Activated naive CD8-positive, alpha-beta T cell treated with anti-CD3 and anti-CD28 coated beads, Interleukin-2, amount 10 ng/mL, durations not matched to agents 7 days and 5 days (primary cell): ENCODE results near the gene SSC5D. TPM values are rescaled to one million over a fixed set of nuclear protein-coding genes. Genes with fewer than 3 reads are reported as not detected.
"Not testable (repeated sequence)": the region's sequence is repeated elsewhere in the genome, so short reads cannot be mapped to it uniquely, and the experiment has no call there.

Experiments
- ATAC-seq: fragments of 150-1000 bp; cut with Tn5 transposase; one replicate; pipeline ENCODE4 v1.10.0; 2021; ENCODE audit warnings: low read depth, moderate library complexity
- POLR2A ChIA-PET: fragments of 350-600 bp; sonication (Branson Sonifier 250); formaldehyde crosslinking; loops from one replicate; lab custom pipeline; 2021; ENCODE audit warnings: antibody characterized with exemption; lab: Charles Lee
- DNase-seq: peaks from one replicate; pipeline ENCODE4 v3.0.0; 2021
- H3K27ac Mint-ChIP-seq: one replicate; pipeline ENCODE4 v1.8.0; 2022; ENCODE audit warnings: mild to moderate bottlenecking, mixed read lengths
- H3K27me3 Mint-ChIP-seq: one replicate; pipeline ENCODE4 v1.8.0; 2022; ENCODE audit warnings: mild to moderate bottlenecking, moderate library complexity, mixed read lengths
- H3K36me3 Mint-ChIP-seq: one replicate; pipeline ENCODE4 v1.8.0; 2021; ENCODE audit warnings: mild to moderate bottlenecking, mixed read lengths
- H3K4me1 Mint-ChIP-seq: one replicate; pipeline ENCODE4 v1.8.0; 2021; ENCODE audit warnings: mixed read lengths
- H3K4me3 Mint-ChIP-seq: one replicate; pipeline ENCODE4 v1.8.0; 2022; ENCODE audit warnings: mild to moderate bottlenecking, moderate library complexity, mixed read lengths
- H3K9me3 Mint-ChIP-seq: one replicate; pipeline ENCODE4 v1.8.0; 2021; ENCODE audit warnings: mixed read lengths
- total RNA-seq, 2 experiments: library from RNA; stranded (reverse); gene quantifications; one replicate each; pipeline ENCODE4 v1.2.3, GENCODE V29; 2021

SSC5D gene
- total RNA-seq, result 1 to 10 TPM in 1 of 2 experiments, under 1 TPM in 1; 0.86 to 1.1 TPM

DNA sequence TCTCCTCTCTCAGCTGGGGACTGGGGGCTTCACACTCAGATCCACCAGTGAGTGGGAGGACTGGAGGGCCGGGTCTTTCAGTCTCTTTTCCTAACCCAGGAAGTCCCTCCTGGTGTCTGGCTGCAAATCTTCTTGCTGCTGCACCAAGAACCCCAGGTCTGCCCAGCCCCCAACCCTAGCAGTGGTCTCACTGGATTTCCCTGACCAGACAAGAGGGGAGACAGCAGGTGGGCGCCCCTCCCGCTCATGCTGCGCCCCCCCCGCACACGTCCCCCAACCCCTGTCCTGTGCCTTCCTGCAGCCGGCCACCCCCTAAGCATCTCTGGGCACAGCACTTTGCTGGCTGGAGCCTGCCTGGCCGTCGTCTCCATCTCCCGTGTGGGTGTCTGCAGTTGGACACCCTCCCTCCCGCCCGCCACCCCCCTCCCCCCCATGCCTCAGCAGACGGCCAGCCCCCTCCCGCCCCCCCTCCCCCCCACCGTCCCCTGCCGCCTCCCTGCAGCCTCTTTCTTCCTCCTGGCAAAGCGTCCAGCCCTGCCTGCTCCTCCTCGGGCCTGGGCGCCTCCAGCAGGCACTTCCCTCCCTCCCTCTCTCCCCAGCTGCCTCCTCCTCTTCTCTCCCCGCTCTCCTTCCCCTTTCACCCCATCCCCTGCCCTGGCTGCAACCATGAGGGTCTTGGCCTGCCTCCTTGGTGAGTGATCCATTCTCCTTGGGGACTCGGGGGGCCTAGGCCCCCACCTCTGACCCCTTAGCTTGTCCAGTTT, at the start of gene SSC5D:
SSC5D (plus strand) TSS at position 513 of the 764 bp plus-strand sequence; CDS start at position 667, 154 bp downstream.
- no peak within 1 kb of the TSS for H3K4me3 Mint-ChIP-seq
- DNase-seq (no peak), ATAC-seq (no peak)
- H3K9me3 Mint-ChIP-seq, result no peaks in the 10 kb centered on the region
- peaks cover 6% of the 10 kb centered on the region for H3K27me3 Mint-ChIP-seq
- no peaks in the 10 kb centered on the region for H3K36me3 Mint-ChIP-seq
- H3K4me1 Mint-ChIP-seq, result peaks cover 4% of the 10 kb centered on the region
- H3K27ac Mint-ChIP-seq, result peak within 1 kb of the TSS; percentile 30
- POLR2A ChIA-PET, result interaction anchor here (1.8 kb wide), 1 partner anchor 12 kb away, joined by 10 read pairs; the partner anchor contains the start of gene ZNF628

DNA sequence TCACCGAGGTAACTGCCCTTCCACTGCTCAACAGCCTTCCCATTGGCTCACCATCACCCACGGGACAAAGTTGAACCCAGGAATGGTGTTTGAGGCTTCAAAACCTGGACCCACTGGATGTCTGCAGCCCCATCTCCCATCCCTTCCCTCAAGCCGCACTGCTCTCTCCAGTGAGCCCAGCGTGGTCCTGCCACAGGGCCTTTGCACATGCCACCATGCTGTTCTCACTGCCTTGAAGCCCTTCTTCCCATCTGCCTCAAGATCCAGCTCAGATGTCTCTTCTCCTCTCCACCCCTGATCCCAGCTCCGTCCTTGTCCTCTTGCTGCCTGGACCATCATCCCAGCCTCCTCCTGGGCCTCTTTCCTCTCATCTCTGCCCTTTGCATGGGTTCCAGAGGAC, 49.2 kb upstream of the SSC5D start:
- DNase-seq (no peak), ATAC-seq (no peak)
- Mint-ChIP-seq H3K27ac (no peak overlapping the region), H3K27me3 (peaks cover 50% of the 10 kb centered on the region), H3K9me3 (no peaks in the 10 kb centered on the region), H3K4me1 (peaks cover 14% of the 10 kb centered on the region), H3K4me3 (no peak overlapping the region), H3K36me3 (peaks cover 1% of the 10 kb centered on the region)
- POLR2A ChIA-PET, result no interaction called here

DNA sequence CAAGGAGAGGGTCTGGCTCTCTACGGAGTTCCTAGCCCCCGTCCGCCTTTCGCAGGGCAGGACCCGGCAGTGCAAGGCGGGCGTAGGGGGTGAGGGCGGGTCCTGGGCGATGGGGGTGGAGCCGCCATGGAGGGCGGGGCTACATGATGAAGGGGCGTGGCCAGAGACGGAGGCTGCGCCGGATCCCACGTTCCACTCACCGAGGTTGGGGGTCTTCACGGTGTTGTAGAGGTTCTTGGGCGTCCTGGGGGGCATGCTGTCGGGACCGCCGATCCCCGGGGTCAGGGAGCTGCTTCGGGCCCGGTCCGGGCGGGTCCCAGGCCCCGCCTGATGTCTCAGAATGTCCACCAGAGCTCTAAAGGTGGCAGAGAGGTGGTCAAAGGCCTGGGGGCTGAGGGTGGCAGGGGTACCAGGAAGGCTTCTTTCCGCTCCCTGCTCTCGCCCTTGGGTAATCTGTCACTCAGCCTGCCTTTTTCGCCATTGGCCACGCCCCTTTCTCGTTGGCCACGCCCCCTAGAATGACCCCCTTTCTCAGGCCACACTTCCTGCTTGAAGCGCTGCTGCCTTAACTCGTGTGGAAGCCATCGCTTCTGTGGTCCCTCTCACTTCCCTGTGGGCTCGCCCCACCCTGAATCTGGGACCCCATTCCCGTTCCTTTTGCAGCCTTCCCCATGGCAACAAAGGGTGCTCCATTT, 47.7 kb upstream of the SSC5D start:
- ATAC-seq (no peak), DNase-seq (no peak)
- POLR2A ChIA-PET, result no interaction called here
- Mint-ChIP-seq H3K4me1 (peaks cover 14% of the 10 kb centered on the region), H3K4me3 (no peak overlapping the region), H3K36me3 (peaks cover 1% of the 10 kb centered on the region), H3K27me3 (peaks cover 64% of the 10 kb centered on the region), H3K27ac (no peak overlapping the region), H3K9me3 (no peaks in the 10 kb centered on the region)

DNA sequence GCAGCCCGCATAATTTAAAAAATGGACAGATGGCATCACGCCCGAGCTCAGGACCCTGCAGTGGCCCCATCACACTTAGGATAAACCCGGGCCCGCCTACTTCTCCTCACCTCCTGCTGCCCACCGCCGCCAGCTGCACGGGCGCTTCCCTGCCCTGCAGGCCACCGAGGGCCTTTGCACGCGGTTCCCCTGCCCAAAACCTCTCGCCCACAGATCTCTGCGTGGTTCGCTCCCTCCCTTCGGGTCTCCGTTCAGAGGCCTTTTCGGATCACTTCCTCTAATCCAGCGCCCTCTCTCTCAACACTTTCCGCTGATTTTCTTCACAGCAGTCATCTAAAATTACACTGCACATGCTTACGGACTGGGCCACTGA, 46.9 kb upstream of the SSC5D start:
- ATAC-seq (no peak), DNase-seq (no peak)
- peak overlapping the region; percentile 14 for H3K4me3 Mint-ChIP-seq
- POLR2A ChIA-PET, result no interaction called here
- H3K36me3 Mint-ChIP-seq, result peaks cover 1% of the 10 kb centered on the region
- H3K4me1 Mint-ChIP-seq, result peaks cover 14% of the 10 kb centered on the region
- no peaks in the 10 kb centered on the region for H3K9me3 Mint-ChIP-seq
- peaks cover 70% of the 10 kb centered on the region for H3K27me3 Mint-ChIP-seq
- H3K27ac Mint-ChIP-seq, result no peak overlapping the region

DNA sequence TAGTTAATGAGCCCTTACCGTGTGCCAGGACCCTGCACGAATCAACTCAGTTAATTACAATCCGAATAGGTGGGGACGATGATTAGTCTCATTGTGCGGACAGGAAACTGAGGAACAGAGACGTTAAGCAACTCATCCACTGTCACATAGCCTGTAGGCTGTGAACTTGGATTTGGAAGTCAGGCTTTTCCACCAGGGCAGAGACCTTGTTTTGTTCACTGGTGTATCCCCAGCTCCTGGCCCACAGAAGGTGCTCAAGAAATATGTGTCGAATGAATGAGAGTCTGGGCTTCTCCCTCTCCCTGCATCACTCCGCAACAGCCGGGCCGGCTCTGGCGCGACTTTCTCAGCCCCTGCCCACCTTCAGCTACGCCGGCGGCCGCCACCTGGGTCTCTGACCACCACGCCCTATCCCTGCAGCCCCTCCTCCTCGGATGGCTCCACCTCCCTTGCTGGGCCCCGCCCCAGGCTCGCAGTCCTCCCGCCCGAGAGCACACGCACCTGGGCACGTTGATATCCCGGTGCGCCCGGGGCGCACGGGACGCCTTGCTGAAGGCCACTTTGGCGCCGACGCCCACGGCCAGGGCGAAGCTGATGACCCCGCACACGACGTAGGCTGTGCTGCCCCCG, 46.4 kb upstream of the SSC5D start:
- no peak for ATAC-seq
- Mint-ChIP-seq H3K27me3 (peaks cover 69% of the 10 kb centered on the region), H3K36me3 (peaks cover 1% of the 10 kb centered on the region), H3K4me1 (peaks cover 14% of the 10 kb centered on the region), H3K27ac (no peak overlapping the region), H3K9me3 (no peaks in the 10 kb centered on the region), H3K4me3 (peak overlapping the region; percentile 14)
- POLR2A ChIA-PET, result interaction anchor here (0.6 kb wide), 1 partner anchor 19 kb away, joined by 3 read pairs; no protein-coding TSS in a partner anchor
- DNase-seq, result no peak

DNA sequence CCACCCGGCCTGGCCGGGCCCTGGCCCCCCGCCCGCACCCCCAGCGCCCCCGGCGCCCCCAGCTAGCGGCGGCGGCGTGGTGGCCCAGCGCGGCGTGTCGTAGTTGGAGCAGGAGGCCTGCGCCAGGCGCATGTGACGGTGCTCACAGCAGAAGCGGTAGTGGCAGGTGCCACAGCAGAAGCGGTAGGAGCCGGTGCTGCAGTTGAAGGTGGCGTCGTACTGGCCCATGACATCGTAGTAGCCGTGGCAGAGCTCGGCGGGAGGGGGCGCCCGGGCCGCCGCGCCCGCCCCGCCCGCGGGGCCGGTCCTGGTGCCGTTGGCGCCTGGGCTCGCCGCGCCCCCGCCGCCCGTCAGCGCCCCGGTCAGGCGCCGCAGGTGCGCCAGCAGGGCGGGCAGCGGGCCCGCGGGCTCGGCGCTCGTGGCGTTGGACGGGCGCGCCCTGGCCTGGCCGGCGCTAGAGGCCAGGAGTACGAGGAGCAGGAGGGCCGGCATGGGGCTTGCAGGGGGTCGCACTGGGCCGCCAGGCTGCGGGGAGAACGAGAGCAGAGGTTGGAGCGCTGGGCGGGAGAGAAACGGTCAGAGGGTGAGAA, 45.8 kb upstream of the SSC5D start:
- Mint-ChIP-seq H3K4me1 (peaks cover 14% of the 10 kb centered on the region), H3K9me3 (no peaks in the 10 kb centered on the region), H3K27ac (no peak overlapping the region), H3K4me3 (no peak overlapping the region), H3K36me3 (peaks cover 1% of the 10 kb centered on the region), H3K27me3 (peaks cover 63% of the 10 kb centered on the region)
- POLR2A ChIA-PET, result interaction anchor here (0.6 kb wide), 1 partner anchor 20 kb away, joined by 3 read pairs; no protein-coding TSS in a partner anchor
- no peak for ATAC-seq
- DNase-seq, result no peak

DNA sequence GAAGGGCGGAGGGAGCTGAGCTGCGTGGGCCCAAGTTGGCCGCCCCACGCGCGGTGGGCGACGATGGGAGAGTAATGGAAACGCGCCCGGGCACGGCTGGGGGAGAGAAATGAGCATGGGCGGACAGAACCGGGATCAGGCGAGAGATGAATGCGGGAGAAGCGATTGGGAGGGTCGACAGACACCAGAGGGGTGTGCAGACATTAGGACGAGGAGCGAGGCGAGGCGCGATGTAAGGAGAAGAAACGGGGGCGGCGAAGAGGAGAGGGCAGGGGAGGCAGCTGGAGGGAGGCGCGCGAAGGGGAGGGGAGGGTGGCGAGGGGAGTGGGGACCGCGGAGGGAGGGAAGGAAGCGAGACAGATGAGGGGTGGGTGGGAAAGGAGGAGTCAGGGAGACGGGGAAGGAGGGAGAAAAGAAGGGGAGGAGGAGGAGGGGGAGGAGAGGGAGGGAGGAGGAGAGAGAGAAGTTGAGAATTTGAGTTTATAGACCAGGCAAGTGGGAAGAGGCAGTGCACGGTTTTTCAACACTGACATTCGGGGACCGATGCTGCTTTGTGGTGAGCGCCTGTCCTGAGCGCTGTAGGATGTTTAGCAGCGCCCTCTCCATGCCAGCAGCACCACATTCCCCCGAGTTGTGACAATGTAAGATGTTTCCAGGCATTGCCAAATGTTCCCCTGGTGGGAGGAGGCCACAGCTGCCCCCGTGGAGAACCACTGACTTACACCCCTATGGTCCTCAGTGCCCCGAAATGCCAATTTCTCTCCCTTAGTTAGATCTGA, 45.0 kb upstream of the SSC5D start, which contains the start of gene SHISA7:
SHISA7 (minus strand) TSS at position 256 of the 779 bp plus-strand sequence. CDS start 437 bp downstream, outside the sequence.
- peaks cover 60% of the 10 kb centered on the region for H3K27me3 Mint-ChIP-seq
- peaks cover 14% of the 10 kb centered on the region for H3K4me1 Mint-ChIP-seq
- DNase-seq, result no peak
- H3K9me3 Mint-ChIP-seq, result no peaks in the 10 kb centered on the region
- H3K27ac Mint-ChIP-seq, result no peak within 1 kb of the TSS
- POLR2A ChIA-PET, result no interaction called here
- H3K36me3 Mint-ChIP-seq, result peaks cover 1% of the 10 kb centered on the region
- H3K4me3 Mint-ChIP-seq, result no peak within 1 kb of the TSS
- no peak for ATAC-seq

DNA sequence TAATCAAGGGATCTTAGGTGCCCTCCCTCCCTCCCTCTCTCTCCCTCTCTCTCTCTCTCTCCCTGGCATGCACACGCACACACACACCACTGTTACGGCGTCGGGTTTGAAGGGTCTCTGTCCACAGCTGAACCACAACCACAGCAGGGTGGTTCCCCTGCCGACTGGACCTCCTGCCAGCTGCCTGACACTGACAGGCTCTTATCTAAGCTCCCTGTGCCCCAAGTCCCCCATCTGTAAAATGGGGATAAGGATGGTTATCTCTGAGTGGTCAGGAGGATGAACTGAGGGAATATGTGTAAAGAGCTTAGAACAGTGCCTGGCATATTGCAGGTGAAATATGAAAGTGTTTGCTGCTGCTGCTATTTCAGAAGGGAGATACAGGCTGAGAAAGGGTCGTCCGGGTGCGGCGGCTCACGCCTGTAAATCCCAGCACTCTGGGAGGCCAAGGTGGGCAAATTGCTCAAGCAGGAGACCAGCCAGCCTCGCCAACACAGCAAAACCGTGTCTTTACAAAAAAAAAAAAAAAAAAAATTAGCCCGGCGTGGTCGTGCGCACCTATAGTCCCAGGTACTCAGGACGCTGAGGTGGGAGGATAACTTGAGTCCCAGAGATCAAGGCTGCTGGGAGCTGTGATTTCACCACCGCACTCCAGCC, 44.3 kb upstream of the SSC5D start:
- POLR2A ChIA-PET, result no interaction called here
- ATAC-seq (no peak), DNase-seq (no peak)
- peaks cover 14% of the 10 kb centered on the region for H3K4me1 Mint-ChIP-seq
- peaks cover 1% of the 10 kb centered on the region for H3K36me3 Mint-ChIP-seq
- H3K27me3 Mint-ChIP-seq, result peaks cover 57% of the 10 kb centered on the region
- H3K4me3 Mint-ChIP-seq, result no peak overlapping the region
- H3K27ac Mint-ChIP-seq, result no peak overlapping the region
- H3K9me3 Mint-ChIP-seq, result no peaks in the 10 kb centered on the region

DNA sequence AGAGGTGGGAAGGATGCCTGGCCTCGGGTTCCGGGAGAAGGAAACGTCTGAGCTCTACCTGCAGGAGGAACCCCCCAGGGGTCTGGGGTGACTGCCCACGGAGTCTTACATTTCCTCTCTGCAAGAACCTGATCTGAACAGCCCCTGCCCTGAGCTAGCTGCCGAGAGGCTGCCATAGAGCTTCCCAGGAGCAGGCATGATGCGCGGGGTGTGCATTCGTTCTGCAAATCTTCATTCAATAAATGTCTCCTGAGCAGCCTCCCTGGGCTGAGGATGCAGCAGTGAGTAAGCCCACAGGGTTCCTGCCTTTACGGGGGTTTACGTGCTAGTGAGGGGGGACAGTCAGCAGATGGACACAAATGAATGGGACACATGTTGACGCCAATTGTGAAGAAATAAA, 43.6 kb upstream of the SSC5D start:
- no peak overlapping the region for H3K4me3 Mint-ChIP-seq

DNA sequence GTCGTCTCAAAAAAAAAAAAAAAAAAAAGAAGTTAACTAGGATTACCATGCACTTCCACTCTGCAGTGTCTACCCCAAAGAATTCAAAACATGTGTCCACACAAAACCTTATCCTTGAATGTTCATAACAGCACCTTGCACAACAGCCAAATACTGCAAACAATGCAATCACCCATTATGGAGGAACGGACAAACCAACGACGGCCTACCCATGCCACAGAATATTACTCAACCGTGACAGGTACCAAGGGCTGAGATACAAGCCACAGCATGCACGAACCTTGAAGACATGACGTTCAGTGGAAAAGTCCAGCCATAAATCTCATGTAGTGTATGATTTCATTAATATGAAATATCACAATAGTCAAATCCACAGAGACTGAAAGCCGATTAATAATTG, 42.2 kb upstream of the SSC5D start:
- Mint-ChIP-seq H3K36me3 (no peaks in the 10 kb centered on the region), H3K4me3 (no peak overlapping the region), H3K27me3 (peaks cover 50% of the 10 kb centered on the region), H3K9me3 (no peaks in the 10 kb centered on the region), H3K27ac (no peak overlapping the region), H3K4me1 (peaks cover 10% of the 10 kb centered on the region)
- ATAC-seq (no peak), DNase-seq (no peak)
- POLR2A ChIA-PET, result interaction anchor here (0.7 kb wide), 1 partner anchor 12 kb away, joined by 4 read pairs; no protein-coding TSS in a partner anchor

More for the DNA sequence above, 43.6 kb upstream of the SSC5D start:
- ATAC-seq (no peak), DNase-seq (no peak)
- POLR2A ChIA-PET, result no interaction called here
- peaks cover 50% of the 10 kb centered on the region for H3K27me3 Mint-ChIP-seq
- H3K27ac Mint-ChIP-seq, result no peak overlapping the region
- H3K9me3 Mint-ChIP-seq, result no peaks in the 10 kb centered on the region
- peaks cover 1% of the 10 kb centered on the region for H3K36me3 Mint-ChIP-seq
- peaks cover 14% of the 10 kb centered on the region for H3K4me1 Mint-ChIP-seq

DNA sequence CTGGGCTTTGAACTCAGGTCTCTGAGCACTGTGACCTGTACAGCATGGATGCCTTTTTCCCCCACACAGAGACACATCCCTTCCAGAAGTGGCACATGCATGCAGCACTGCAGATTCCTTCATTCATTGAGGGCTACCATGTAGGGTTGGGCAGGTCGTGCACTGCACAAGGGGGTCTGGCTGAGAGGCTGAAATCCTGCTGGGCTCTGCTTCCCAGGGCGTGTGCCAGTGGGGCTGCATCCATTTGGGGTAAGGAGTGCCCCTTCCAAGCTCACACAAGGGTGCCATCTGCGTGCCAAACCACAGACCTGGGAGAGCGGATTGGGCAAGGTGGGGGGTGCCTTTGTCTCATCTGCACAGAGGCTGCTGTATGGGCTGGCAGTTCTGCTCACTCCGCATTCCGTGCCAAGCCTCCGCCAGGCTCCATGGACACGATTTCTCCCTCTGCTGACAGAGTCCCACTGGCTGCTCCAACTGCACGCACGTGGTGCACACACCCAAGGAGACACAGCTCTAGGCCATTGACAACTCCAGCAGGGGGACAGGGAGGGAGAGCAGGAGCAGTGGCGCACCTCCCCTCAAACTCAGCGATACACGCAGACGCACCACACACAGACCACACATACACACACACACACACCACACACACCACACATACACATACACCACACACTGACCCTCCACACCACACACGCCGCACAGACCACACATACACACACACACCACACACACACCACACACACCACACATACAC, 40.6 kb upstream of the SSC5D start:
- peaks cover 4% of the 10 kb centered on the region for H3K4me1 Mint-ChIP-seq
- DNase-seq (no peak), ATAC-seq (peak; percentile 34)
- peaks cover 48% of the 10 kb centered on the region for H3K27me3 Mint-ChIP-seq
- H3K36me3 Mint-ChIP-seq, result no peaks in the 10 kb centered on the region
- no peak overlapping the region for H3K27ac Mint-ChIP-seq
- no peaks in the 10 kb centered on the region for H3K9me3 Mint-ChIP-seq
- POLR2A ChIA-PET, result no interaction called here
- no peak overlapping the region for H3K4me3 Mint-ChIP-seq

DNA sequence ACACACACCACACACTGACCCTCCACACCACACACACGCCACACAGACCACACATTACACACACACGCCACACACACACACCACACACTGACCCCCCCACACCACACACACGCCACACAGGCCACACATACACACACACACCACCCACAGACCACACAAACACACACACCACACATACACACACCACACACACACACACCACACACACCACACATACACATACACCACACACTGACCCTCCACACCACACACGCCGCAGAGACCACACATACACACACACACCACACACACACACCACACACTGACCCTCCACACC, 40.1 kb upstream of the SSC5D start:
- POLR2A ChIA-PET, ATAC-seq: not testable (repeated sequence)

More for the DNA sequence above, 40.1 kb upstream of the SSC5D start:
- peaks cover 45% of the 10 kb centered on the region for H3K27me3 Mint-ChIP-seq
- not testable (repeated sequence) for H3K4me3 Mint-ChIP-seq, DNase-seq, H3K36me3 Mint-ChIP-seq, H3K9me3 Mint-ChIP-seq, H3K4me1 Mint-ChIP-seq, H3K27ac Mint-ChIP-seq
